ENCODE results near the gene IST1. TPM values are rescaled to one million over a fixed set of nuclear protein-coding genes. Genes with fewer than 3 reads are reported as not detected.

IST1 gene
- total RNA-seq, 2 experiments from 2014 or later: 170 to 179 TPM

- no peak for DNase-seq
- intact Hi-C loops (cut with DNase I, micrococcal nuclease): no loop called here
- Mint-ChIP-seq H3K4me1 (peaks cover 9% of the 10 kb centered on the region), H3K9me3 (ENCODE audit: low read depth) (no peaks in the 10 kb centered on the region), H3K27me3 (no peaks in the 10 kb centered on the region), H3K36me3 (ENCODE audit: low read depth) (peaks cover 25% of the 10 kb centered on the region), H3K27ac (no peak overlapping the region), H3K4me3 (no peak overlapping the region)
- no peak for ATAC-seq
- ChIA-PET CTCF (interaction anchor here (0.6 to 0.7 kb wide), 2 partner anchors 29 to 156 kb away, joined by 3 read pairs; no protein-coding TSS in a partner anchor), POLR2A (interaction anchor here (0.7 kb wide), 1 partner anchor 51 kb away, joined by 7 read pairs; no protein-coding TSS in a partner anchor)
Observed at GRCh38 chr16:71931599-71931998, 36.3 kb downstream of the IST1 start.

- POLR2A ChIA-PET: no interaction called here
- H3K27ac Mint-ChIP-seq: peak overlapping the region; percentile 45
- ATAC-seq: no peak
- DNase-seq: no peak
- peaks cover 15% of the 10 kb centered on the region for H3K36me3 Mint-ChIP-seq (ENCODE audit: low read depth)
- intact Hi-C loops (cut with DNase I, micrococcal nuclease): no loop called here
- H3K4me3 Mint-ChIP-seq: no peak overlapping the region
- peaks cover 10% of the 10 kb centered on the region for H3K4me1 Mint-ChIP-seq
- CTCF ChIA-PET: interaction anchor here (0.6 kb wide), 1 partner anchor 51 kb away, joined by 4 read pairs; no protein-coding TSS in a partner anchor
- H3K27me3 Mint-ChIP-seq: no peaks in the 10 kb centered on the region
- H3K9me3 Mint-ChIP-seq (ENCODE audit: low read depth): no peaks in the 10 kb centered on the region
Observed at GRCh38 chr16:71933017-71933416, 37.7 kb downstream of the IST1 start.

- POLR2A ChIA-PET: no interaction called here
- no peak overlapping the region for H3K4me3 Mint-ChIP-seq
Observed at GRCh38 chr16:71933913-71934695, 38.8 kb downstream of the IST1 start.

GRCh38 chr16:71937868-71938510 lies 42.7 kb downstream of the IST1 start:
- H3K27me3 Mint-ChIP-seq: no peaks in the 10 kb centered on the region
- no peaks in the 10 kb centered on the region for H3K9me3 Mint-ChIP-seq (ENCODE audit: low read depth)
- CTCF ChIA-PET: interaction anchor here (0.5 to 1.3 kb wide), 3 partner anchors 14 to 1649 kb away, joined by 3 to 5 read pairs (median 3); no protein-coding TSS in a partner anchor

More at GRCh38 chr16:71933913-71934695, 38.8 kb downstream of the IST1 start:
- H3K36me3 Mint-ChIP-seq (ENCODE audit: low read depth): peaks cover 8% of the 10 kb centered on the region
- CTCF ChIA-PET: interaction anchor here (1.1 kb wide), 1 partner anchor 9 kb away, joined by 3 read pairs; no protein-coding TSS in a partner anchor
- DNase-seq (no peak), ATAC-seq (peak; percentile 9)
- intact Hi-C loops (cut with DNase I, micrococcal nuclease): no loop called here
- peak overlapping the region; percentile 25 for H3K27ac Mint-ChIP-seq
- H3K27me3 Mint-ChIP-seq: no peaks in the 10 kb centered on the region
- H3K9me3 Mint-ChIP-seq (ENCODE audit: low read depth): no peaks in the 10 kb centered on the region
- H3K4me1 Mint-ChIP-seq: peaks cover 10% of the 10 kb centered on the region

GRCh38 chr16:71943887-71944286 lies 48.6 kb downstream of the IST1 start:
- Mint-ChIP-seq H3K4me3 (no peak overlapping the region), H3K36me3 (ENCODE audit: low read depth) (no peaks in the 10 kb centered on the region), H3K9me3 (ENCODE audit: low read depth) (no peaks in the 10 kb centered on the region), H3K4me1 (peaks cover 4% of the 10 kb centered on the region), H3K27me3 (peaks cover 8% of the 10 kb centered on the region), H3K27ac (no peak overlapping the region)
- POLR2A ChIA-PET: no interaction called here
- ATAC-seq (no peak), DNase-seq (no peak)
- intact Hi-C loops (cut with DNase I, micrococcal nuclease): no loop called here
- CTCF ChIA-PET: interaction anchor here (1.6 kb wide), 1 partner anchor 11 kb away, joined by 4 read pairs; no protein-coding TSS in a partner anchor

More at GRCh38 chr16:71937868-71938510, 42.7 kb downstream of the IST1 start:
- POLR2A ChIA-PET: interaction anchor here (0.6 kb wide), 1 partner anchor 10 kb away, joined by 6 read pairs; no protein-coding TSS in a partner anchor
- Mint-ChIP-seq H3K4me3 (no peak overlapping the region), H3K36me3 (ENCODE audit: low read depth) (no peaks in the 10 kb centered on the region), H3K27ac (no peak overlapping the region), H3K4me1 (peaks cover 4% of the 10 kb centered on the region)
- ATAC-seq: no peak
- DNase-seq: no peak
- intact Hi-C loops (cut with DNase I, micrococcal nuclease): no loop called here

GRCh38 chr16:71945616-71946015 lies 50.3 kb downstream of the IST1 start:
- Mint-ChIP-seq H3K9me3 (ENCODE audit: low read depth) (no peaks in the 10 kb centered on the region), H3K4me1 (peaks cover 4% of the 10 kb centered on the region), H3K36me3 (ENCODE audit: low read depth) (no peaks in the 10 kb centered on the region), H3K27ac (no peak overlapping the region), H3K27me3 (peaks cover 8% of the 10 kb centered on the region), H3K4me3 (no peak overlapping the region)
- ATAC-seq: peak; percentile 51
- DNase-seq: no peak
- ChIA-PET CTCF (no interaction called here), POLR2A (no interaction called here)
- intact Hi-C loops (cut with DNase I, micrococcal nuclease): no loop called here

GRCh38 chr16:71952825-71953224 lies 57.5 kb downstream of the IST1 start:
- POLR2A ChIA-PET: no interaction called here

GRCh38 chr16:71954180-71954579 lies 58.8 kb downstream of the IST1 start:
- intact Hi-C loops (cut with DNase I, micrococcal nuclease): no loop called here
- Mint-ChIP-seq H3K27ac (no peak overlapping the region), H3K27me3 (no peaks in the 10 kb centered on the region), H3K36me3 (ENCODE audit: low read depth) (no peaks in the 10 kb centered on the region), H3K4me1 (peaks cover 21% of the 10 kb centered on the region), H3K9me3 (ENCODE audit: low read depth) (no peaks in the 10 kb centered on the region), H3K4me3 (no peak overlapping the region)
- ChIA-PET POLR2A (interaction anchor here (1.2 kb wide), 1 partner anchor 29 kb away, joined by 3 read pairs; no protein-coding TSS in a partner anchor), CTCF (interaction anchor here (1.1 to 1.3 kb wide), 2 partner anchors 11 to 189 kb away, joined by 4 read pairs; no protein-coding TSS in a partner anchor)
- DNase-seq: no peak
- no peak for ATAC-seq

More at GRCh38 chr16:71952825-71953224, 57.5 kb downstream of the IST1 start:
- DNase-seq (no peak), ATAC-seq (no peak)
- Mint-ChIP-seq H3K4me1 (peaks cover 21% of the 10 kb centered on the region), H3K27ac (no peak overlapping the region), H3K9me3 (ENCODE audit: low read depth) (no peaks in the 10 kb centered on the region), H3K36me3 (ENCODE audit: low read depth) (no peaks in the 10 kb centered on the region), H3K27me3 (no peaks in the 10 kb centered on the region), H3K4me3 (no peak overlapping the region)
- CTCF ChIA-PET: no interaction called here
- intact Hi-C loops (cut with DNase I, micrococcal nuclease): no loop called here

- Mint-ChIP-seq H3K9me3 (ENCODE audit: low read depth) (no peaks in the 10 kb centered on the region), H3K27me3 (no peaks in the 10 kb centered on the region), H3K4me1 (peaks cover 21% of the 10 kb centered on the region), H3K27ac (no peak overlapping the region), H3K4me3 (no peak overlapping the region), H3K36me3 (ENCODE audit: low read depth) (no peaks in the 10 kb centered on the region)
- DNase-seq (no peak), ATAC-seq (peak; percentile 87)
- POLR2A ChIA-PET: interaction anchor here (0.5 to 1.2 kb wide), 2 partner anchors 28 to 30 kb away, joined by 3 read pairs; no protein-coding TSS in a partner anchor
- CTCF ChIA-PET: interaction anchor here (1.1 to 1.3 kb wide), 2 partner anchors 12 to 190 kb away, joined by 4 read pairs; no protein-coding TSS in a partner anchor
- intact Hi-C loops (cut with DNase I, micrococcal nuclease): no loop called here
Observed at GRCh38 chr16:71954699-71955195, 59.4 kb downstream of the IST1 start.

- no peak for DNase-seq
- no peaks in the 10 kb centered on the region for H3K9me3 Mint-ChIP-seq (ENCODE audit: low read depth)
- CTCF ChIA-PET: interaction anchor here (0.7 to 1.2 kb wide), 3 partner anchors 63 to 281 kb away, joined by 3 to 4 read pairs (median 3); partner anchors contain the start of gene AP1G1
- peaks cover 21% of the 10 kb centered on the region for H3K4me1 Mint-ChIP-seq
- intact Hi-C loops (cut with DNase I, micrococcal nuclease): no loop called here
- no peak overlapping the region for H3K4me3 Mint-ChIP-seq
- no peaks in the 10 kb centered on the region for H3K27me3 Mint-ChIP-seq
- no peak for ATAC-seq
- no peak overlapping the region for H3K27ac Mint-ChIP-seq
- no peaks in the 10 kb centered on the region for H3K36me3 Mint-ChIP-seq (ENCODE audit: low read depth)
- POLR2A ChIA-PET: no interaction called here
Observed at GRCh38 chr16:71956486-71956885, 61.2 kb downstream of the IST1 start.

Data from activated CD4-positive, alpha-beta T cell treated with anti-CD3 and anti-CD28 coated beads for 36 hours (primary cell).